DMS79 treated with DMSO at 0.1 percent for 48 hours (cell line): ENCODE measurements around the gene TRPM2.
"Not testable (repeated sequence)": the region's sequence is repeated elsewhere in the genome, so short reads cannot be mapped to it uniquely, and the experiment has no call there.

Source experiments
- DNase-seq: peaks from one replicate; lab custom pipeline; 2025; lab: John Stamatoyannopoulos, UW

Gene TRPM2

DNA sequence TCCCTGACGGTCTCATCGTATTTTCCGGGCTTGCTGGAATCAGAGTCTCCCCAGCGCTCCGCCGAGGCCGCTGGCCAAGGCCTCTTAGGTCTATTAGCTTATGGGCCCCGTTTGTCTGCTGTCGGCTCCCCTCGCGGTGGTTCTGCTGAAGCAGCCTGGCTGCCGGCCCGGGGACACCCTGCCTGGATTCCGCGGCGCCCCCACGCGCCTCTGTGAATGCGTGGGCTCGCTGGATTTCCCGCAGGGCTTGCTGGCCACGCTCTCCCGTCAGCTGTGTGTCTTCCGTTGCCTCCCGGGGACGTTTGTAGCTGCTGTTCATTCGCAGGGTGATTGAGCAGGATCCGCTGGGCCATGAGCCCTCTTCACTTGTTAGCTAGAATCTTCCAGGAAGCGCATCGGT is 110.3 kb downstream of the TRPM2 start:
- no peak for DNase-seq

DNA sequence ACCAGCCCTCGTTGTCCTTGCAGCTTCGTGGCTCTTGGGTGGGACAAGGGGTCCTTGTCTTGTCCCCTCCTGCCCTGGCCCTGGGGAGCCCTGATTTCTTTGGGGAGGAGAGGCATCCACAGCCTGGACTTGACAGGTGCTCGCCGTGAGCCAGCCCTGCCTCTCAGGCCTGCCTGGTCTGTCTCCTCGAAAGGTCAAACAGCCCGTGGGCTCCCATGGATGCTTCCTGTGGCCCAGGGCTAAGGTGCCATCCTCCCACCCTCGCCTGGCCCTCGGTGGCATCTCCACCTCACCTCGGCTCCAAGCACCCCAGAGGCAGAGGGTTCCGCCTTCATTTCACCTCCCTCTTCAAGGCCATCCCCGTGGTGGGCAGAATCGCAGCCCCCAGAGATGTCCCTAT is 110.9 kb downstream of the TRPM2 start:
- no peak for DNase-seq

DNA sequence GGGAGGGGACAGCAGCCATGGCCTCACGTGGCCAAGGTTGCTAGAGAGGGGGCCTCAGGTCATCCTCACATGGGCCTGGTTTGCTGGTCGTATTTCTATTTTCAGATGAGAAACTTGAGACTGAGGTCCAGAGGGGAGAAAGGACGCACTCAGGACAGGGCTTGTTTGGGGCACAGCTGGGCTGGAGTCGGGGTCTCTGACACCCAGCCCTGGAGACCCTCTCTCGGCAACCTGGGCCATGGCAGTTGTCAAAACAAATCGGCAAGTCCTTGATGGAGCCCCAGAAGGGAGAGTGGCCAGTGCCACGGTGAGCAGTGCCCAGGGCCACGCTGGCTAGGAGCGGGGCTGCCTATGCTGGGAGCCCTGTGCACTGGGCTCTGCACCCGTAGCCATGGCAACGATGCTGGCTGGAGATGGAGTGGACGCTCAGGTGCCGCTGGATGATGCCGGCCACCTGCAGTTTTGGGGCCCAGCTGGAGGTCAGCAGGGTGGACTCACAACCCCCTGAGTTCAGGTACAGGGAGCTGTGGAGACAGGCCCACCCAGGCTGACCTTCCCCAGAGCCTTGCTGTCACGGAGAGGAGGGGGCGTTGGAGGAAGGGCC is 113.0 kb downstream of the TRPM2 start:
- DNase-seq: no peak

DNA sequence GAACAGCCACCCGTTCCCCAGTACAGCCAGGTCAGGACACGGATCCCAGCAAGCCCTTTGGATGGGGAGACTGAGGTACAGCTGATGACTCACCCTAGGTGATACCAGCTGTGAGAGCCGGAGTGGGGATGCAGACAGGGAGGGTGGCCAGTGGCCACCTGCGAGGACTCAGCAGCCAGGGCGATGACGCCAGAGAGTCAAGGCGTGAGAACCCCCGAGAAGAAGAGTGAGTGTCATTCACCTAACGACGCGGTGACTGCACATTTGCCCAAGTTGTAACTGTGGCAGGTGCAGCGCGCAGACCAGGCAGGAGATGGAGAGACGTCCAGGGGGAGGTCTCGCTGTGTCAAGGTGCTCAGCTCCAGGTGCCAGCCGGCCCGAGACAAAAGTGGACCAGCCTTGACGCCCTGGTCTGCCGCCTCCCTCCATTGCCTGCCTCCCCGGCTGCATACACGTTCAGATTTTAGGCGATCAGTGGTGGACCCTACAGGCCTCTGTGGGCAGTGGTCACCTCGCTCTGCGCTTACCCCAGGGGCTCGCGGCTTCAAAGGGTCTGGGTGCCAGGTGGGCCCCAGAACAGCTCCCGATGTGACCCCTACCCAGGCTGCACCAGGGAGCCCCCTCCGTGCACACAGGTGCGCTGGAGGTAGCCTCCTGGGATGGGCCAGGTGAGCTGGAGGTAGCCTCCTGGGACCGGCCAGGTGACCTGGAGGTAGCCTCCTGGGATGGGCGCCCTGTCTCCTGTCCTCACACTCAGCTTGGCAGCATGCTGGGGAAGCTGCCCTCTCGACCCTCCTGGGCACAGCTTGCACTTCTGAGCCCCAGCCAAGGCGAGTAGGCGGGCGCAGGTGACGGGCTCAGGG is 113.8 kb downstream of the TRPM2 start:
- no peak for DNase-seq

GRCh38 chr21:44467859-44468195 is 114.4 kb downstream of the TRPM2 start:
- DNase-seq: no peak

- no peak for DNase-seq
Measured at GRCh38 chr21:44471341-44471740, 117.9 kb downstream of the TRPM2 start.

GRCh38 chr21:44471996-44472395 is 118.6 kb downstream of the TRPM2 start:
- no peak for DNase-seq

- no peak for DNase-seq
Measured at GRCh38 chr21:44473915-44474555, 120.6 kb downstream of the TRPM2 start.

DNA sequence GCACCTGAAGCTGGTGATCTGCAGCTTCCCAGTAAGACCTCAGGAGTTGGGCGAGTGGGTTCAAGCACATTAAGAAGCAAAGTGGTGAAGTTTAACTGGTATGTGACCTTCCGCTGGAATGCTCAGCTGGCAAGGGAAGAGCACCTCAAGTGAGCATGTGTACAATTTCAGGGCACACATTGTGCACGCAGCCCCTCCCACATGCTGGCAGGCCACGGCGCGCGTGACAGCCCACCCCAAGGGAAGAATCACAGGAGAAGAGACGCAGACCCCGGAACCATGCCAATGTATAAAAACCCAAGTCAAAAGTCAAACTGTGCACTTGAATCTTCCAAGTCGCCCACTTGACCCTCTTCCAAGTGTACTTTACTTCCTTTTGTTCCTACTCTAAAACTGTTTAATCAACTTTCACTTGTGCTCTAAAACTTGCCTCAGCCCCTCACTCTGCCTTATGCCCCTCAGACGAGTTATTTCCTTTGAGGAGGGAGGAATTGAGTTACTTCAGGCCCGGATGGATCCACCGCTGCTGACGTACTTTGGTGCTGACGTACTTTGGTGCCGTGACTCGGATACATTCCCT is 121.9 kb downstream of the TRPM2 start:
- DNase-seq: no peak

DNA sequence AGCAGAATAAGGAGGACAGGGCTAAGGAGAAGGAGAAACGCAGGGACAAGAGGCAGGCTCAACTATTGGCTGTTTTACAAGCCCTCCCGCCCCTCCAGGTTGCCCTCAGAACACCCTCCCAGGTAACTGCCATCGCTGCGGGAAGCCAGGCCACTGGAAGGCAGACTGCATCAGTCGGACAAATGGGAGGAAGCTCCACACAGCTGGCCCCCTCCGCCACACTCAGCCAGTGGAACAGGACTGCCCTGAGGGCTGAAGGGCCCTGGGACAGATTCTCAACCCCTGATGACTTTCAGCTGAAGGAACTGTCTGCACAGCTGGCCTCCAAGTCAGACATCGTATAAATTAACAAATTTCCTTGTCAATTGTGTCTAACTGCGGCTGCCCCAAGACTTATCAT is 123.7 kb downstream of the TRPM2 start:
- no peak for DNase-seq

- no peak for DNase-seq
Measured at GRCh38 chr21:44477712-44478111, 124.3 kb downstream of the TRPM2 start.

GRCh38 chr21:44478124-44478800 is 124.8 kb downstream of the TRPM2 start:
- no peak for DNase-seq

GRCh38 chr21:44478801-44479167 is 125.4 kb downstream of the TRPM2 start:
- no peak for DNase-seq

GRCh38 chr21:44479556-44480199 is 126.3 kb downstream of the TRPM2 start:
- not testable (repeated sequence) for DNase-seq

GRCh38 chr21:44480200-44481053 is 127.0 kb downstream of the TRPM2 start:
- no peak for DNase-seq

DNA sequence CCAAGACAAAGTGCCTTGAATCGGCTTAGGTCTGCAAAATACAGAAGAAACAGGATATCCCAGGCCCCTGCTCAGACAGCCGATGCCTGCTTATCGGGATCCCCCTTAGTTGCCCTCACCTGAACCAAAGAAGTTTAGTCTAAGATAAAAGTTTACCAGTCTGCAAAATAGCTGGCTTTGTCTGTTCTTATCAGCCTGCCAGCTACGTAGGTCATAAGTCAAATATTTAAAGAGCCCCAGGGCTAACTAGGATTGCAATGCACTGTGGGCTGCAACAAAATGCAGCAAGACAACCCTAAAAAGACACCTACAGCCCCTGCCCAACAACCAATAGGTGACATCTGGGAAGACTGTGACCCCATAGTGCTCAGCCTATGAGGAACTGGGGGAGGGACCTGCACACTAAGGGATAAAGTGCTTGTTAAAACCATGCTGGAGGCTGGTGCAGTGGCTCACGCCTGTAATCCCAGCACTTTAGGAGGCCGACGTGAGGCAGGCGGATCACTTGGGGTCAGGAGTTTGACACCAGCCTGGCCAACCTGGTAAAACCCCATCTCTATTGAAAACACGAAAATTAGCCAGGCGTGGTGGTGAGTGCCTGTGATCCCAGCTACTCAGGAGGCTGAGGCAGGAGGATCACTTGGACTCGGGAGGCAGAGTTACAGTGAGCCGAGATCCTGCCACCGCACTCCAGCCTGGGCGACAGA is 129.3 kb downstream of the TRPM2 start:
- DNase-seq: no peak

DNA sequence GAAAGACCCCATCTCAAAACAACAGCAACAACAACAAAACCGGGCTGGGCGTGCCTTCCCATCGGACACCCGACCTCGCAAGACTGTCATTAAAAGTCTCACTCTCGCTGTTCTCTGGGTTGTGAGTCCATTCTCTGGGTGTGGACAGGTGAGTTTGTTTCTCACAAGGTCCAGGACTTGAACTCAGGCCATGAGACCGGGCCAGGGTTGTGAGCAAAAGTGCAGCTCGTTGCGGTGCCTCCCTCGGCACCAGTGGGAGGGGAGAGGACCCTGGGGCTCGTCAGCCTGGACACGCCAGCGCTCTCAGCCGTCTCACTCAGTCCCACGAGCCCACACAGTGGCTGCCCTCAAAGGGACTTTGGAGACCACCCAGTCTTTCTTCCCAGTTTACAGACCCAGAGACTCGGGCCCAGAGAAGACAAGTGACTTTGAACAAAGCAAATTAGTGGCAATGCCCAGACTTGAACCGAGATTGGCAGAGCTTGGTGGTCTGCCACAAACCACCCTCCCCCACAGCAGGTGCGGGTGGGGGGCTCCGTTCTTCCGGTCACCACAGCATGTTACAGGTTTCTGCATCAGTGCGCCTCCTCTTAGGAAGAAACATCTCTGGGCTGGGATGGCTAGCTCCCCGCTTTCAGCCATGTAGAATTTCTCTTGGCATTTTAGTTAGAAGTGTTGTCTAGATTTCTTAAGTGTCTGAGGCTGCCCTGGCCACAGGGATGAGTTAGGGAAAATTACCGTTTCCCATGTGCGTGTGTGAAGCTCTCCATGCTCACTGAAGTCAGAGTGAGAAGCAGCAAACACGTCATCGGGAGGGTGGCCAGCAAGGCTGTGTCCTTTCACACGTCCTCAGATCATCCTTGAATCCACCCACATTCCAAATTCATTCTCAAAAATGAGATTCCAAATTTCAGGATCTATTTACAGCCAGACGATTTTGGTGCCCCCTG is 130.1 kb downstream of the TRPM2 start:
- DNase-seq: no peak

DNA sequence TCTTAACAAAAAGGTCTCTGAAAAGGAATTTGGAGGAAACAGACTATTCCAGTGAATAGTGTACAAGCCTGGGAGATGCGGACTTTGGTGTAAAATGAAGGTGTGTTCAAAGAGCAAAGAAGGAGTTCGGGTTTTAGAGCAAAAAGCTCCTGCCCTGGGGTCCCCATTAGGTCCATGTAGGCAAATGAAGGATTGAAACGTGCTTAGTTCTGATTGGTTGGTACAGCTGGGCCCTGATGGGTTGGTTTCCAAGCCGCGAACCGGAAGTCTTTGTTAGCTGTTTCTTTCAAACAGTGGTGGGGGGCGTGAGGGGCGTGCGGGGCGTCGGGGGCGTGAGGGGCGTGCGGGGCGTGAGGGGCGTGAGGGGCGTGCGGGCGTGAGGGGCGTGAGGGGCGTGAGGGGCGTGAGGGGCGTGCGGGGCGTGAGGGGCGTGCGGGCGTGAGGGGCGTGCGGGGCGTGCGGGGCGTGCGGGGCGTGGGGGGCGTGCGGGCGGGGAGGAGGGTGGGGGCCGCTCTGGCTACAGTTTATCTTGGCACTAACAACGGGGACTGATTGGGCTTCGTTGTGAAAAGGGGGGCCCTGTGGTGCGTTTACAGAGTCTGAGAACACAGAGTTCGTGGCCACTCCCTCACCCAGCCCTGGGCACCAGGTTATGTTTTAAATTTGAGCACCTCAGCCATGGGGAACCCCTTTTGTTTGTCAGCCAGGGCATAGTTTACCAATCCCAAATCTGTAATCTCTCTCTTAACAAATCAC is 131.3 kb downstream of the TRPM2 start:
- no peak for DNase-seq
